Neuronal stem cell (in vitro differentiated cells): ENCODE results near the gene UBL3.

Experiments used
- DNase-seq: peaks from one replicate; pipeline ENCODE4 v3.0.0-alpha.2; 2013; ENCODE audit warnings: low spot score
- H2AFZ ChIP-seq: one replicate; pipeline ENCODE4 v1.6.1; 2013; ENCODE audit warnings: mild to moderate bottlenecking, low read length, inconsistent platforms
- H2AK5ac ChIP-seq: 2 replicates; pipeline ENCODE4 v1.6.1; 2013; ENCODE audit warnings: low read depth, mild to moderate bottlenecking, inconsistent platforms, low read length, moderate library complexity, mixed read lengths
- H2BK120ac ChIP-seq: 2 replicates; pipeline ENCODE4 v1.6.1; 2013; ENCODE audit warnings: low read depth, mild to moderate bottlenecking, inconsistent platforms, low read length, moderate library complexity, mixed read lengths
- H2BK12ac ChIP-seq: one replicate; pipeline ENCODE4 v1.6.1; 2013; ENCODE audit warnings: low read length, inconsistent platforms
- H2BK15ac ChIP-seq: 2 replicates; pipeline ENCODE4 v1.6.1; 2013; ENCODE audit warnings: mild to moderate bottlenecking, low read length, inconsistent platforms, mixed read lengths
- H2BK5ac ChIP-seq: one replicate; pipeline ENCODE4 v1.6.1; 2013; ENCODE audit warnings: inconsistent platforms, mild to moderate bottlenecking, low read length, moderate library complexity
- H3K14ac ChIP-seq: one replicate; pipeline ENCODE4 v1.6.1; 2013; ENCODE audit warnings: low read length, inconsistent platforms
- H3K18ac ChIP-seq: 2 replicates; pipeline ENCODE4 v1.6.1; 2013; ENCODE audit warnings: low read length, inconsistent platforms
- H3K23ac ChIP-seq: 2 replicates; pipeline ENCODE4 v1.6.1; 2013; ENCODE audit warnings: low read depth, mild to moderate bottlenecking, mixed read lengths, low read length, inconsistent platforms; ENCODE audit not compliant: poor library complexity
- H3K27ac ChIP-seq: replicated peaks from 3 replicates; pipeline ENCODE4 v1.5.1; 2013; ENCODE audit warnings: low read length, inconsistent platforms
- H3K27me3 ChIP-seq, 3 experiments: 2 replicates each; pipeline ENCODE4 v1.6.1; 2013; ENCODE audit warnings: low read length in 3 of 3, mild to moderate bottlenecking in 2 of 3, inconsistent platforms in 1 of 3, low read depth in 1 of 3, mixed read lengths in 1 of 3, moderate library complexity in 1 of 3; ENCODE audit not compliant: control insufficient read depth in 3 of 3, insufficient read depth in 3 of 3
- H3K36me3 ChIP-seq, 2 donors: replicated peaks in 1 of 2; 2 replicates each; pipeline ENCODE4 v1.6.1; 2013; ENCODE audit warnings: low read length in 2 of 2; ENCODE audit not compliant: control insufficient read depth in 2 of 2, insufficient read depth in 2 of 2
- H3K4ac ChIP-seq: 2 replicates; pipeline ENCODE4 v1.6.1; 2013; ENCODE audit warnings: inconsistent platforms, mild to moderate bottlenecking, low read length, moderate library complexity
- H3K4me1 ChIP-seq, 2 donors: 1 replicate in 1 of 2; 2 replicates in 1 of 2; pipeline ENCODE4 v1.6.1; 2013; ENCODE audit warnings: low read length in 2 of 2, low read depth in 1 of 2; ENCODE audit not compliant: control insufficient read depth in 2 of 2, insufficient read depth in 1 of 2
- H3K4me2 ChIP-seq: one replicate; pipeline ENCODE4 v1.6.1; 2013; ENCODE audit warnings: mild to moderate bottlenecking, low read length, inconsistent platforms; ENCODE audit not compliant: insufficient read depth, poor library complexity, severe bottlenecking
- H3K4me3 ChIP-seq, 2 donors: 2 replicates each; pipeline ENCODE4 v1.5.1; 2013; ENCODE audit warnings: low read length in 2 of 2, mild to moderate bottlenecking in 2 of 2, inconsistent platforms in 1 of 2, moderate library complexity in 1 of 2
- H3K79me1 ChIP-seq: one replicate; pipeline ENCODE4 v1.6.1; 2013; ENCODE audit warnings: low read depth, mild to moderate bottlenecking, inconsistent platforms, low read length, moderate library complexity
- H3K9ac ChIP-seq: one replicate; pipeline ENCODE4 v1.6.1; 2013; ENCODE audit warnings: mild to moderate bottlenecking, low read depth, low read length, inconsistent platforms; ENCODE audit not compliant: poor library complexity
- H3K9me3 ChIP-seq, 2 donors: replicated peaks in 1 of 2; 2 replicates each; pipeline versions ENCODE3 to v1.6.1; 2013; ENCODE audit warnings: low read length in 2 of 2, mild to moderate bottlenecking in 2 of 2, inconsistent platforms in 1 of 2, low read depth in 1 of 2, mixed read lengths in 1 of 2, moderate library complexity in 1 of 2; ENCODE audit not compliant: control insufficient read depth in 2 of 2, insufficient read depth in 1 of 2
- H4K8ac ChIP-seq: one replicate; pipeline ENCODE4 v1.6.1; 2013; ENCODE audit warnings: low read depth, mild to moderate bottlenecking, inconsistent platforms, low read length, moderate library complexity
- H4K91ac ChIP-seq: one replicate; pipeline ENCODE4 v1.6.1; 2013; ENCODE audit warnings: low read length, low read depth, mild to moderate bottlenecking, inconsistent platforms; ENCODE audit not compliant: poor library complexity
- WGBS, 2 donors: extraction: QIAGEN DNeasy Blood & Tissue Kit; methylation state at CpG; one replicate each; pipeline ENCODE4 v1.1.7; 2013; ENCODE audit warnings: missing lambda C conversion rate in 2 of 2, mixed read lengths in 1 of 2; ENCODE audit not compliant: insufficient read length in 2 of 2, insufficient replicate concordance in 1 of 2; ENCODE audit errors: extremely low coverage in 2 of 2; 5-methylcytosine and 5-hydroxymethylcytosine counted together

The UBL3 gene

DNA sequence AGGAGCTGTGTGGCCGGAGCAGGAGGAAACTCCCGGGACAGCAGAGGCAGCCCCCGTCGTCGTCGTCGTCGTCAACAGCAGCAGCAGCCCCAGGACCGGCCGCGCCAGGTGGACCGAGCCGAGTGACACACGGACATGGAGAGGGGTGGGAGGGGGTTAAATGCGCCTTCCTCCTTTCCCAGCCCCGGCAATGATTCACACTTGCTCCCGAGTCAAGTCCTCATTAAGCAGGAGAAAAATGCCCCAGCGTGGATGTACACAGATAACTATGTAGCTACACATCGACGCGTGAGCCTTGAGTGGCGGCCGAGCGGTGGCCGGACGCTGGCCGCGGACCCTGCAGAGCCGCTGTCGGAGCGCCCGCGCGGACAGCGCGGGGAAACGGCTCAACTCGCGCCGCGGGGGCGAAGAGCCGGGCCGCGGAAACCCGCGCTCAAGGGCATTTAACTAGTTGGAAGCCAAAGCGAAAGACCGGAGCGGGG lies 645 bp downstream of the UBL3 start:
- Histone ChIP-seq H3K27ac (peak overlapping the region; percentile 97), H3K4me1 (peaks cover 4 to 12% of the 10 kb centered on the region in 2 donors), H3K9me3 (no peaks in the 10 kb centered on the region), H4K91ac (no peak overlapping the region), H3K4me3 (peak overlapping the region; percentile 83 to 96), H3K4ac (no peak overlapping the region), H3K18ac (peak overlapping the region; percentile 94), H3K23ac (peak overlapping the region; percentile 89), H2AFZ (peak overlapping the region; percentile 90), H3K14ac (peak overlapping the region; percentile 47), H4K8ac (no peak overlapping the region), H2AK5ac (no peak overlapping the region), H3K36me3 (no peaks in the 10 kb centered on the region), H2BK120ac (no peak overlapping the region), H3K4me2 (peak overlapping the region; percentile 71), H3K79me1 (no peaks in the 10 kb centered on the region), H2BK12ac (no peak overlapping the region), H2BK15ac (peak overlapping the region; percentile 81), H2BK5ac (peak overlapping the region; percentile 99), H3K9ac (peak overlapping the region; percentile 94), H3K27me3 (no peaks in the 10 kb centered on the region)
- DNase-seq = no peak
- no CpG with 5 or more reads among the region's 50 CpGs for WGBS, 2 donors

DNA sequence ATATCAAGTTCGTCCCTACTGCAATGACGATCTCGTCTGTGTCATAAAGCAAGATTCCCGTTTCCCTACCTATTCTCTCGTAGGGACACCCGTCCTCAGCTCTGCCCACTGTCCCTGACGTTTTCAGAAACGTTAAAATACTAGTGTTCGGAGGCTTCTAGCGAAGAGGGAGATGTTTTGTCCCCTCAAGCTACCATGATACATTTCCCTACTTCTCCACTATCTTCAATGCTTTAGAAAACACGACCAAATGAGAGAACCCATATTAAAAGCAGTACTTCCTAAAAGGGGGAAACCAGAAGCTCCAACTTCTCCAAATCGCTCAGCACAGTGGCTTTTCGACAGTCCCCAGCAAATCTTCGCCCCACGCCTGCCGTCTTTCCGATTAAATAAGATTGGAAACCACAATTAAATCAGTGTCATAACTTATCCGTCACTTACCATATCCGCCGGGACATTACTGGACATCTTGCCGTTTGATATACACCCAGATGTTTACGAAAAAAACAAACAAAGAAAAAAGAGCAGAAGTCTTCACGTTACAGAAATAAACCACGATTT lies 1.3 kb downstream of the UBL3 start:
- H3K23ac ChIP-seq = no peak overlapping the region
- no peak overlapping the region for H2AK5ac ChIP-seq
- H3K14ac ChIP-seq = no peak overlapping the region
- H3K9me3 ChIP-seq = no peaks in the 10 kb centered on the region
- H2BK12ac ChIP-seq = no peak overlapping the region
- H3K9ac ChIP-seq = no peak overlapping the region
- WGBS, 2 donors = no CpG with 5 or more reads among the region's 24 CpGs
- no peak overlapping the region for H3K4ac ChIP-seq
- no peaks in the 10 kb centered on the region for H3K27me3 ChIP-seq
- peak overlapping the region; percentile 90 for H2AFZ ChIP-seq
- H3K4me1 ChIP-seq = peaks cover 4 to 12% of the 10 kb centered on the region in 2 donors
- peak overlapping the region; percentile 99 for H2BK5ac ChIP-seq
- H2BK15ac ChIP-seq = no peak overlapping the region
- peak overlapping the region; percentile 71 for H3K4me2 ChIP-seq
- no peaks in the 10 kb centered on the region for H3K79me1 ChIP-seq
- H3K36me3 ChIP-seq = no peaks in the 10 kb centered on the region
- peak overlapping the region; percentile 97 for H3K27ac ChIP-seq
- H2BK120ac ChIP-seq = no peak overlapping the region
- no peak overlapping the region for H4K91ac ChIP-seq
- no peak for DNase-seq
- peak overlapping the region; percentile 83 to 96 for H3K4me3 ChIP-seq
- no peak overlapping the region for H3K18ac ChIP-seq
- H4K8ac ChIP-seq = no peak overlapping the region

DNA sequence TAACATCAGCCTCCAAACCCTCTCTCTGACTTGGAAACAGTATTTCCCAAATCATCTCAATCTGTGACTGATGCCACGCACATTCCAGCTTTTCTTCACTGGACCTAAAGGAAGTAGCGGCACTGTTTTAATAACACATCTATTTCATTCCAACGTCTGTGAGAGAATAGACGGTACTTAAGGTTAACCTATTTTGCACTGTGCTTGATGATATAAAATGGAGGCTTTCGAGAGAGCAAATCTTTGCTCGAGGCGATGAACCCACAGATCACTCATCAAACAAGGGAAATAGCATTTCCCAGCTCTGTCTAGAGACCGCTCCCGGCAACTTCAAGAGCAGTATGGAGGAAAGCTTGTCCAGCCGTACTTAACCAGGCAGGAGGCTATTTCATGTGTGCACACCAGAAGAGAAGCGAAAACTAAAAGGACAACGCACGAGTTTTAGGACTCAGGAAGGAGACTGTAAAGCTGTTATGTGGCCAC lies 2.9 kb downstream of the UBL3 start:
- Histone ChIP-seq H2BK12ac (no peak overlapping the region), H2AK5ac (no peak overlapping the region), H2BK5ac (no peak overlapping the region), H3K9ac (no peak overlapping the region), H3K4me2 (peak overlapping the region; percentile 49), H4K91ac (no peak overlapping the region), H3K23ac (no peak overlapping the region), H3K14ac (no peak overlapping the region), H3K9me3 (no peaks in the 10 kb centered on the region), H3K4ac (no peak overlapping the region), H3K36me3 (no peaks in the 10 kb centered on the region), H2BK15ac (no peak overlapping the region), H2AFZ (peak overlapping the region; percentile 8), H4K8ac (no peak overlapping the region), H3K79me1 (no peaks in the 10 kb centered on the region), H3K4me1 (peaks cover 4 to 12% of the 10 kb centered on the region in 2 donors), H2BK120ac (no peak overlapping the region), H3K27me3 (no peaks in the 10 kb centered on the region), H3K27ac (no peak overlapping the region), H3K18ac (no peak overlapping the region), H3K4me3 (peak overlapping the region in 1 of 2 donors; percentile 46)
- DNase-seq = no peak
- WGBS, 2 donors = no CpG with 5 or more reads among the region's 13 CpGs

DNA sequence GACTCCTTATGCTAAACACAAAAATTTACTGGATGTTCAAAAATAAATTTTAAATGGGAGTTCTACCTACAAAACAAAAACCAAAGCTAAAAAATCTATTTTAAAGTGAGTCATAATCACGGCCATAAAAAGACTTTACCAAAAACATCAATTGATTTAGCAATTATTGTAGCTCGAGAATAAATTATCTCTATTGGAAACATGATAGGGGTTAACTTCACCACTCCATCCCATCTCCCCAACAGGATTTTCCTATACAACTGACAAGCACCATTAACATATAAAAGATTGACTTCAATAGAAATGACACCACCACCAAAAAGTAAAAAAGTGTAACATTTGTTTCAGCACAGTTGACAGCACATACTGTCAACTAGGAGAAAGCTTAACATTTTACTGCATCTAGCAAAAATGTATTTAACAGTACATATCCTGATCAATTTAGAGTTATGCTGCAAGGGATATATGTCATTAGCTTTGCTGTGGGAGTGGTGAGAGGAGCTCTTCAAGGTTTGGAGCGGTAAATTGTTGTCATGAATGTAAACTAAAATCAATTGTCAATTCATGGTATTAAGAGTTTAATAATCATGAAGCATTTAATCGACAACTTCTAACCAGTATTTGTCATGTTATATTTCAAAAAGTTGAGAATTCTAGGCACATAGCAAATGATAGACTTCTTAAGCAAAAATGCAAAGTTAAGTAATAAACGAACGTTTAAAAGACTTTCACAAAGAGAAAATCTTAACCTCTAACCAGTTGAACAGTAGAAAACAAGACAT lies 3.8 kb downstream of the UBL3 start:
- no peaks in the 10 kb centered on the region for H3K79me1 ChIP-seq
- no peak overlapping the region for H3K9ac ChIP-seq
- no peak overlapping the region for H2BK120ac ChIP-seq
- no peak overlapping the region for H4K91ac ChIP-seq
- no CpG with 5 or more reads among the region's 6 CpGs for WGBS, 2 donors
- H3K4me3 ChIP-seq = peak overlapping the region in 1 of 2 donors; percentile 46
- no peaks in the 10 kb centered on the region for H3K9me3 ChIP-seq
- H3K4me1 ChIP-seq = peaks cover 6 to 12% of the 10 kb centered on the region in 2 donors
- H3K4ac ChIP-seq = no peak overlapping the region
- no peaks in the 10 kb centered on the region for H3K36me3 ChIP-seq
- no peak overlapping the region for H2BK5ac ChIP-seq
- H4K8ac ChIP-seq = no peak overlapping the region
- H3K18ac ChIP-seq = no peak overlapping the region
- no peak overlapping the region for H2AFZ ChIP-seq
- no peak for DNase-seq
- no peak overlapping the region for H3K4me2 ChIP-seq
- no peak overlapping the region for H3K14ac ChIP-seq
- no peak overlapping the region for H3K23ac ChIP-seq
- H2BK12ac ChIP-seq = no peak overlapping the region
- no peaks in the 10 kb centered on the region for H3K27me3 ChIP-seq
- no peak overlapping the region for H3K27ac ChIP-seq
- H2AK5ac ChIP-seq = no peak overlapping the region
- no peak overlapping the region for H2BK15ac ChIP-seq
